CD14-positive monocyte (primary cell): Measurements from ENCODE around the gene LDLRAD4. TPM values are rescaled to one million over a fixed set of nuclear protein-coding genes. Genes with fewer than 3 reads are reported as not detected.

ENCODE experiments used
- DNase-seq, 3 donors: peaks; one replicate each; pipeline ENCODE4 v3.0.0-alpha.2; 2011 to 2022
- H2AFZ ChIP-seq: 2 replicates; pipeline ENCODE4 v1.6.0; 2012; ENCODE audit warnings: mild to moderate bottlenecking, low read depth, low read length, inconsistent platforms; ENCODE audit not compliant: insufficient read depth, poor library complexity, severe bottlenecking
- H3K27ac ChIP-seq, 2 donors: 1 replicate in 1 of 2; 2 replicates in 1 of 2; pipeline ENCODE4 v1.5.1; 2012 to 2013; ENCODE audit warnings: low read length in 2 of 2, control low read depth in 1 of 2, inconsistent platforms in 1 of 2, low read depth in 1 of 2, mild to moderate bottlenecking in 1 of 2
- H3K27me3 ChIP-seq, 2 donors: one replicate each; pipeline versions ENCODE4 v1.6.0 to v1.6.1; 2011 to 2013; ENCODE audit warnings: low read length in 2 of 2; ENCODE audit not compliant: control insufficient read depth in 2 of 2, insufficient read depth in 2 of 2
- H3K36me3 ChIP-seq, 2 donors: replicated peaks in 1 of 2; 1 replicate in 1 of 2; 2 replicates in 1 of 2; pipeline versions ENCODE4 v1.5.1 to v1.6.1; 2012 to 2013; ENCODE audit warnings: low read length in 2 of 2, control low read depth in 1 of 2, inconsistent platforms in 1 of 2, mild to moderate bottlenecking in 1 of 2; ENCODE audit not compliant: insufficient read depth in 2 of 2, control insufficient read depth in 1 of 2
- H3K4me1 ChIP-seq, 2 donors: 1 replicate in 1 of 2; 2 replicates in 1 of 2; pipeline versions ENCODE4 v1.5.1 to v1.6.1; 2012 to 2013; ENCODE audit warnings: low read length in 2 of 2, control low read depth in 1 of 2, inconsistent platforms in 1 of 2, mild to moderate bottlenecking in 1 of 2, moderate library complexity in 1 of 2; ENCODE audit not compliant: insufficient read depth in 2 of 2, control insufficient read depth in 1 of 2
- H3K4me2 ChIP-seq: replicated peaks from 2 replicates; pipeline ENCODE3; 2012; ENCODE audit warnings: low read length, moderate library complexity, mild to moderate bottlenecking; ENCODE audit not compliant: poor library complexity, severe bottlenecking; ENCODE audit errors: extremely low read depth
- H3K4me3 ChIP-seq, 3 experiments: fragments of 200-600 bp in 1 of 3; sonication (generic) in 1 of 3; replicated peaks in 1 of 3; 1 replicate in 2 of 3; 2 replicates in 1 of 3; pipeline ENCODE4 v1.5.1; 2011 to 2013; ENCODE audit warnings: low read length in 3 of 3, mild to moderate bottlenecking in 3 of 3, control low read depth in 2 of 3, low read depth in 2 of 3, inconsistent platforms in 1 of 3, moderate library complexity in 1 of 3
- H3K79me2 ChIP-seq: 2 replicates; pipeline ENCODE4 v1.6.0; 2012; ENCODE audit warnings: mild to moderate bottlenecking, control low read depth, inconsistent platforms, low read length, moderate library complexity; ENCODE audit not compliant: insufficient read depth
- H3K9ac ChIP-seq: 2 replicates; pipeline ENCODE4 v1.6.0; 2017; ENCODE audit warnings: low read length, mild to moderate bottlenecking; ENCODE audit not compliant: insufficient read depth, poor library complexity, severe bottlenecking
- H3K9me3 ChIP-seq, 2 donors: replicated peaks in 1 of 2; 1 replicate in 1 of 2; 2 replicates in 1 of 2; pipeline versions ENCODE4 v1.5.1 to v1.6.1; 2012 to 2013; ENCODE audit warnings: low read length in 2 of 2, control low read depth in 1 of 2; ENCODE audit not compliant: control insufficient read depth in 1 of 2, insufficient read depth in 1 of 2
- H4K20me1 ChIP-seq: 2 replicates; pipeline ENCODE4 v1.6.0; 2012; ENCODE audit warnings: mild to moderate bottlenecking, low read length, control low read depth, moderate library complexity; ENCODE audit not compliant: insufficient read depth
- H3K27ac Mint-ChIP-seq, 7 donors: one replicate each; pipeline ENCODE4 v1.8.0; 2020; ENCODE audit warnings: mild to moderate bottlenecking in 7 of 7, mixed read lengths in 7 of 7, moderate library complexity in 6 of 7, inconsistent platforms in 2 of 7
- H3K27me3 Mint-ChIP-seq, 3 donors: one replicate each; pipeline ENCODE4 v1.8.0; 2021 to 2022; ENCODE audit warnings: low read depth in 3 of 3, mild to moderate bottlenecking in 3 of 3, mixed read lengths in 3 of 3, moderate library complexity in 3 of 3, inconsistent platforms in 1 of 3
- H3K36me3 Mint-ChIP-seq, 2 donors: one replicate each; pipeline ENCODE4 v1.8.0; 2020; ENCODE audit warnings: mixed read lengths in 2 of 2, inconsistent platforms in 1 of 2, mild to moderate bottlenecking in 1 of 2
- H3K4me1 Mint-ChIP-seq: one replicate; pipeline ENCODE4 v1.8.0; 2020; ENCODE audit warnings: mild to moderate bottlenecking, mixed read lengths
- H3K4me3 Mint-ChIP-seq, 2 donors: one replicate each; pipeline ENCODE4 v1.8.0; 2020; ENCODE audit warnings: mild to moderate bottlenecking in 2 of 2, mixed read lengths in 2 of 2, moderate library complexity in 1 of 2
- H3K9me3 Mint-ChIP-seq, 7 donors: one replicate each; pipeline ENCODE4 v1.8.0; 2020 to 2022; ENCODE audit warnings: mixed read lengths in 7 of 7, mild to moderate bottlenecking in 6 of 7, moderate library complexity in 6 of 7, inconsistent platforms in 2 of 7
- WGBS: methylation state at CpG from one replicate; pipeline ENCODE4 v1.1.5; 2013; ENCODE audit warnings: missing lambda C conversion rate; ENCODE audit not compliant: insufficient coverage; 5-methylcytosine and 5-hydroxymethylcytosine counted together
- intact Hi-C, 2 donors: fragments of 100-400 bp; cut with micrococcal nuclease; formaldehyde crosslinking; loops; one replicate each; pipeline versions ENCODE4 v1.15.0 to v1.15.1; 2023
- polyA plus RNA-seq, 3 donors: library from polyadenylated mRNA; depleted of rRNA in 1 of 3; unstranded in 2 of 3; stranded (reverse) in 1 of 3; fragments of 300-500 nt in 2 of 3; fragments of >200 nt in 1 of 3; fragmentation: Illumina TruSeq in 2 of 3; gene quantifications; 1 replicate in 2 of 3; 2 replicates in 1 of 3; pipeline ENCODE4 v1.2.3, GENCODE V29; 2012 to 2021
- TF ChIP-seq, protein P1 (sequence below): fragments of 200-600 bp; IDR thresholded peaks from one replicate; pipeline ENCODE4 v1.8.0; 2022; ENCODE audit warnings: antibody characterized with exemption, mild to moderate bottlenecking

The LDLRAD4 gene
- polyA plus RNA-seq, 3 donors, result 13.5 to 15.4 (median 13.8) TPM

DNA sequence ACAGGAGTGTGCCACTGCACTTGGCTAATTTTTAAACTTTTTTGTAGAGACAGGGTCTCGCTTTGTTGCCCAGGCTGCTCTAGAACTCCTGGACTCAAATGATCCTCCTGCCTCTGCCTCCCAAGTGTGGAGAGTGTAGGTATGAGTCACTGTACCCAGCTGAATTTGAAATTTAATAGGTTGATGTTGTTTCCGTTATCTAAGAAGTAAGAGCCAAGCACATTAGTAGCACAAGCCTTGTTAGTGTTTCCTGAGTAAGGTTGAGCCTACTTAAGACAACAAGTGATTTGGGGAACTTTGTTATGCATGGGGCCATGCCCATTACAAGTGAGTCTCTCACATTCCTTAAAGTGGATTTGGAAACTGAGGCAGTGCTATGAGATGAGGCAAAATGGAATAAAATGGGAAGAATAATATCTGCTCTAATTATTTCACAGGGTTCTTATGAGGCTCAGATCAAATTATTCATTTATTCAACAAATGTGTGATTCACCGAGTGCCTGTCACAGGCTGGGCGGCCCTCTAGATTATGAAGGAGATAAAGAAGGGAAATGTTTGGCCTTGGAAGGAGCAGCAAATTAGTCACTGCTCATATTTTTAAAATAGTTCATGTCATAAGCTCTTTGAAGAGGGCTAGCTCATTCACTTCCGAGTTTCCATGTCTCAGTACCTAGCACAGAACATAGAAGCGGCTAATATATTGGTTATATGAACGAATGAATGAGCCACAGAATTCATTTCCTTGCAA lies 217.2 kb downstream of the LDLRAD4 start:
- H3K36me3 ChIP-seq, result no peaks in the 10 kb centered on the region
- Mint-ChIP-seq H3K27me3 (peaks cover 0 to 3% (median 3%) of the 10 kb centered on the region in 3 donors), H3K4me1 (peaks cover 10% of the 10 kb centered on the region), H3K27ac (peak overlapping the region in 1 of 7 donors; percentile 23), H3K4me3 (no peak overlapping the region), H3K9me3 (peaks cover 0 to 2% (median 0%) of the 10 kb centered on the region in 7 donors), H3K36me3 (no peaks in the 10 kb centered on the region)
- H3K9me3 ChIP-seq, result no peaks in the 10 kb centered on the region
- no peak overlapping the region for H3K27ac ChIP-seq
- H3K9ac ChIP-seq, result no peak overlapping the region
- peaks cover 7 to 12% of the 10 kb centered on the region in 2 donors for H3K4me1 ChIP-seq
- H3K4me3 ChIP-seq, result no peak overlapping the region
- H3K27me3 ChIP-seq, result no peaks in the 10 kb centered on the region
- H3K4me2 ChIP-seq, result no peak overlapping the region
- no peak overlapping the region for H2AFZ ChIP-seq
- peaks cover 8% of the 10 kb centered on the region for H4K20me1 ChIP-seq
- TF ChIP-seq, protein P1, sequence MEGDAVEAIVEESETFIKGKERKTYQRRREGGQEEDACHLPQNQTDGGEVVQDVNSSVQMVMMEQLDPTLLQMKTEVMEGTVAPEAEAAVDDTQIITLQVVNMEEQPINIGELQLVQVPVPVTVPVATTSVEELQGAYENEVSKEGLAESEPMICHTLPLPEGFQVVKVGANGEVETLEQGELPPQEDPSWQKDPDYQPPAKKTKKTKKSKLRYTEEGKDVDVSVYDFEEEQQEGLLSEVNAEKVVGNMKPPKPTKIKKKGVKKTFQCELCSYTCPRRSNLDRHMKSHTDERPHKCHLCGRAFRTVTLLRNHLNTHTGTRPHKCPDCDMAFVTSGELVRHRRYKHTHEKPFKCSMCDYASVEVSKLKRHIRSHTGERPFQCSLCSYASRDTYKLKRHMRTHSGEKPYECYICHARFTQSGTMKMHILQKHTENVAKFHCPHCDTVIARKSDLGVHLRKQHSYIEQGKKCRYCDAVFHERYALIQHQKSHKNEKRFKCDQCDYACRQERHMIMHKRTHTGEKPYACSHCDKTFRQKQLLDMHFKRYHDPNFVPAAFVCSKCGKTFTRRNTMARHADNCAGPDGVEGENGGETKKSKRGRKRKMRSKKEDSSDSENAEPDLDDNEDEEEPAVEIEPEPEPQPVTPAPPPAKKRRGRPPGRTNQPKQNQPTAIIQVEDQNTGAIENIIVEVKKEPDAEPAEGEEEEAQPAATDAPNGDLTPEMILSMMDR, result no peak
- no peaks in the 10 kb centered on the region for H3K79me2 ChIP-seq
- DNase-seq, result no peak
- intact Hi-C loops, result no loop called here
- 100% methylated on average over 1 of the region's 7 CpGs for WGBS

DNA sequence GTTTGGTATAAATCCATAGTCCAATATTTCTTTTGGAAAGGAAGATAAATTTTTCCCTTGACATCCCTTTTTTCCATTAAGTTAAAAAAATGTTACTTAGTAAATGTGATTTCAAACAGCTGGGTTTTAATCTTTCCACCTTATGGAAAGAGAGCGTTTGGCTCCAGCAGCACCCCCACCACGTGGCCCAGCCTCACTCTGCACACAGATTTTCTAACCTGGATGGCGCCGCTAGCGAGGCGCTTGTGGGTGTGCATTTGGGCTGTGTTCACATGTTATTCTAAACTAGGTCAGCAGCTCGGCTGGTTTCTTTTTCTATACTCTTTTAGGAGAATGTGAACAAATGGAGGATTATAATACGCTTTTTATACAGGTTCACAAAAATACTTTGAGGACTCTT lies 218.0 kb downstream of the LDLRAD4 start:
- Histone ChIP-seq H2AFZ (no peak overlapping the region), H3K4me3 (no peak overlapping the region), H3K9ac (no peak overlapping the region), H4K20me1 (peaks cover 8% of the 10 kb centered on the region), H3K9me3 (no peaks in the 10 kb centered on the region), H3K4me1 (peaks cover 7 to 12% of the 10 kb centered on the region in 2 donors), H3K79me2 (no peaks in the 10 kb centered on the region), H3K27me3 (no peaks in the 10 kb centered on the region), H3K27ac (peak overlapping the region in 1 of 2 donors; percentile 7), H3K4me2 (no peak overlapping the region), H3K36me3 (no peaks in the 10 kb centered on the region)
- intact Hi-C loops, result no loop called here
- Mint-ChIP-seq H3K4me1 (peaks cover 10% of the 10 kb centered on the region), H3K27me3 (peaks cover 0 to 3% (median 3%) of the 10 kb centered on the region in 3 donors), H3K27ac (peak overlapping the region in 1 of 7 donors; percentile 14), H3K36me3 (no peaks in the 10 kb centered on the region), H3K4me3 (no peak overlapping the region), H3K9me3 (peaks cover 0 to 2% (median 0%) of the 10 kb centered on the region in 7 donors)
- TF ChIP-seq, protein P1, result no peak
- DNase-seq, result no peak
- WGBS, result 88% methylated on average over 1 of the region's 8 CpGs
